NCI-H146 treated with DMSO at 0.1 percent for 48 hours (cell line): ENCODE data around the gene MCM7.

Experiments
- DNase-seq: peaks from one replicate; lab custom pipeline; 2025; ENCODE audit not compliant: unreplicated experiment; lab: John Stamatoyannopoulos, UW

The MCM7 gene

DNA sequence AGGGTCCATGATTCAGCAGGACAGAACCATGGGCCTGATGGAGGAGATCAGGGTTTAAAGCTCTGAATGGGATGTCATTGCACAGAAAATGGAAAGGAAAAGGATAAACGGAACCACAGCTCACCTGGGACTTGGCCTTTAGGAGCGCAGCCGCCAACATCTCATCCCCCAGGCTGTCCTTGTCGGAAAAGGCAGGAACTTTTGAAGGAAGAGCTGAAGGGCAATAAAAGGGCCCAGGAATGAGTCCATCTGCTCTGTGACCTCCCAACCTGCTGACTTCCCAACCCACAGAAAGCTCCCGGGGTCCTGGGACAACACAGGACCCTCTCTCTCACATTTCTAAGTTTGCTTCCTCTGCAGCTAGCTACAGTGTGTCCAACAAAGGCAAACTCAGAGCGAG is 25.8 kb downstream of the MCM7 start:
- no peak for DNase-seq

DNA sequence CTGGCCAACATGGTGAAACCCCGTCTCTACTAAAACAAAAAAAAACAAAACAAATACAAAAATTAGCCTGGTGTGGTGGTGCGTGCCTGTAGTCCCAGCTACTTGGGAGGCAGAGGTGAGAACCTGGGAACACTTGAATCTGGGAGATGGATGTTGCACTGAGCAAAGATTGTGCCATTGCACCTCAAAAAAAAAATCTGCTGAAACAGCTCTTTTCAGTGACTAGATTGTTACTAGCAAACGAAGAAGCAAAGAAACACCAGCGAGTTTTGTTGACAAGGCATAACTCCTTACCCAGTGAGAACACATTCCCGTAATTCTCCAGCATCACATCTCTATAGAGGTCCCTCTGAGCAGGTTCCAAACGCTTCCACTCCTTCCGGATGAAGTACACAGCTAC is 26.4 kb downstream of the MCM7 start:
- DNase-seq, result no peak

DNA sequence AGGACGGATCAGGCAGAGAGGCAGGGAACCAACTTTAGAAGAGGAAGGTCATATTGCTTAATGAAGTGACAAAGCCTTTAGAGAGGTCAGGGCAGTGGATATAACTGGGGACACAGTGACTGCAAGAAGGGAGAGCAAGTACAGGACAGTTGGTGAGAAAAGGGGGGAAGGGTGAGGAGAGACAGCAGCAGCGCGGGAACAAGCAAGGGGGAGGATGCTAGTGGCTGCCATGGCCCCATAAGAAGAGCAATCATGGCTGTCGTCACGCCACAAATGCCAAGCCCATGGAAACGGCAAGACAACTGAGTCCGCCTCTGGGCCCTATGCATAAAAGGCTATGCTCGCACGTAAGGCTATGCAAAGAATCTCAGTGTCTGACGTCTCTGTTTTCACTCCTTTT is 28.7 kb downstream of the MCM7 start:
- DNase-seq, result no peak

DNA sequence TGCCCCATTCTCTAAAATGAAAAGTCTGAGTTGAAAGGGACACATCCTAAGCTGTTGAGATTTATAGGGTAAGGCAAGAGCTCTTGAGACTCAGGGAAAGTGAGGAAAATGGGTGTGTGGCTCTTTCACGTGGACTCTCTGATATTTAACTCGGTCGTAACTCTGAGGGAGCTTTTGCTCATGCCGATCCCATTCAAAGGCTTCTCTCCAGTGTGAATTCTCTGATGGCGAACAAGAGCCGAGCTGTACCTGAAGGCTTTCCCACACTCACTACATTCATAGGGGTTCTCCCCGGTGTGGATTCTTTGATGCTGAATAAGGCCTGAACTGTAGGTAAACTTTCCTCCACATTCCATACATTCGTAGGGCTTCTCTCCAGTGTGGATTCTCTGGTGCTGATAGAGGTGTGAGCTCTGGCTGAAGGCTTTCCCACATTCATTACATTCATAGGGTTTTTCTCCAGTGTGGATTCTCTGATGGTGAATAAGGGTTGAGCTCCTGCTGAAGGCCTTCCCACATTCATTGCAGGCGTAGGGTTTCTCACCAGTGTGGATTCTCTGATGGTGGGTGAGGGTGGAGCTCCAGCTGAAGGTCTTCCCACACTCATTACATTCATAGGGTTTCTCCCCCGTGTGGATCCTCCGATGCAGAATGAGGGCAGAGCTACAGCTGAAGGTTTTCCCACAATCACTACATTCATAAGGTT is 30.0 kb downstream of the MCM7 start:
- DNase-seq, result no peak

DNA sequence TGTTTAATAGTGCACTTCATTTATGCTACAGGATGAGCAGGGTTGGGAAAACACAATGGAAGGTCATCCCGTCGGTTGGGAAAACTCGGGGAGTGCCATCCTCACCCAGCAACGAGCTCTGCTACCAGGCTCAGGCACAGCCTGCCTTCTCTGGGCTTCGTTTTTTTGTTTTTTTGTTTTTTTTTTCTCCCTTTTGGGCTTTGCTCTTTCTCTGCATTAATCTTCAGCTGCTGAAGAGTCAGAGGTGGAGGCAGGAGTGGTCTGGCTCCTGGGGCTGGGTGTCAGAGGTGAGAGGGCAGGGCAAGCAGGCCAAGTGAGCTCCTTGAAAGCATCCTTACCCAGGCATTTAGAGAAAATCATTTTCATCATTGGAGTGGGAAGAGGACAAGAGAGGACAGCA is 31.2 kb downstream of the MCM7 start:
- no peak for DNase-seq

DNA sequence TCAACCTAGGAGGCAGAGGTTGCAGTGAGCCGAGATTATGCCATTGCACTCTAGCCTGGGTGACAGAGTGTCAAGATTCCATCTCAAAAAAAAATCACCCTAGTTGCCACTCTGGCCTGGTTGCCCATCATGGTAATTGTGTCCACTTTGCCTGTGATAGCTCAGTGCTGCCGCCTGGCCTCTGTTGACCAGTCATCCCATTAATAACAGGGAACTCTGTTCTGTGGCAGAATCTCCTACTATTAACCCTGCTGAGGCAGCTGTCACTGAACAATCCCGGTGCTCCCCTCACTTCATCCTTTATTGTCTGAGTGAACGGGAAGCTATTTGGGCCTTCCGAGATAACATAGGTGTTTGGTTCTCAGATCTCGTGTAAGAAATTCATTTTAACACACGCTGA is 34.2 kb downstream of the MCM7 start:
- peak; percentile 6 for DNase-seq

DNA sequence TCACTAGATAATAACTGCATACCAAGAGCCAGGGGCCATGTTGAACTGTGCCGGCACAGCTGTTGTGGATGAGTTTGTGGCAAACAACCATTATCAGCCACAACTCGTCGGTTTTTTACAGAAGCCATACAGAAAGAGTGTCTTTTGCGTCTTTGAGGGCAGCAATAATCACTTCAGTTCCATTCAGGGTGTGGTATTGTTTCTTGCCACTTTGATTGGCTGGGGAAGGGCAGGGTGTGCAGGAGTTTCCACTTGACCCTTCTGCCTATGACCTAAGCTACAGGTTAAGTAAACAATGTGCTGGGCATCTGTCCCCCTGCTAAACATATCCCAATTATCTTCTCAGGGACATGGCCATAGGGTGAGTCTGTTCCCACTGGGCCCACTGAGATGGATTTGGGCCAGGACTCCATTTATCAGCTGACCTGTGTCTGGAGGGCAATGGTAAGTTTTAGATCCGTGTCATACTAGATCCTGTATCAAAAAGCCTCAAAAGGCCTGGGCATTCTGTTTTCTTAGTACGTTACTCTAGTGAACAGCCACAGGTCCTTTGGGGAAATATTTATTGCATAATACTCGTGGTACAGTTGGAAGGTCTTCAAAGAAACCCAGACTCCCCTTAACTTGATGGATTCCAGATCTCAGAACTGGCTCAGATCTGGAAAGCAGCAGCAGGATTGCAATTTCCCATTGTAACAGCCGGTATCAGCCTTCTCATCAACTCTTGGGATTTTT is 35.6 kb downstream of the MCM7 start:
- DNase-seq, result no peak

DNA sequence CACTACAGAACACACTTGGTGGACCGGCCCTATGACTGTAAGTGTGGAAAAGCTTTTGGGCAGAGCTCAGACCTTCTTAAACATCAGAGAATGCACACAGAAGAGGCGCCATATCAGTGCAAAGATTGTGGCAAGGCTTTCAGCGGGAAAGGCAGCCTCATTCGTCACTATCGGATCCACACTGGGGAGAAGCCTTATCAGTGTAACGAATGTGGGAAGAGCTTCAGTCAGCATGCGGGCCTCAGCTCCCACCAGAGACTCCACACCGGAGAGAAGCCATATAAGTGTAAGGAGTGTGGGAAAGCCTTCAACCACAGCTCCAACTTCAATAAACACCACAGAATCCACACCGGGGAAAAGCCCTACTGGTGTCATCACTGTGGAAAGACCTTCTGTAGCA is 37.0 kb downstream of the MCM7 start:
- DNase-seq, result no peak

DNA sequence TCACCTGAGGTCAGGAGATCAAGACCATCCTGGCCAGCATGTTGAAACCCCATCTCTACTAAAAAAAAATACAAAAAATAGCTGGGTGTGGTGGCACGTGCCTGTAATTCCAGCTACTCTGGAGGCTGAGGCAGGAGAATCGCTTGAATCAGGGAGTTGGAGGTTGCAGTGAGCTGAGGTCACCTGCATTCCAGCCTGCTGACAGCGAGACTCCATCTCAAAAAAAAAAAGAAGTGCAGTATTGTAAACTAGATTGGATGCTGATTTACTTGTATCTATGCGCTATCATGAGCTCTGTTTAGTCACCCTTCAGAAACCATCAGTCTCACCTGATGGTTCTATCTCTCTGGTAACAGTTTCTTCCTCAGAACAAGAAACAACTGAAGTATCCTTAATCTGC is 37.8 kb downstream of the MCM7 start:
- no peak for DNase-seq

DNA sequence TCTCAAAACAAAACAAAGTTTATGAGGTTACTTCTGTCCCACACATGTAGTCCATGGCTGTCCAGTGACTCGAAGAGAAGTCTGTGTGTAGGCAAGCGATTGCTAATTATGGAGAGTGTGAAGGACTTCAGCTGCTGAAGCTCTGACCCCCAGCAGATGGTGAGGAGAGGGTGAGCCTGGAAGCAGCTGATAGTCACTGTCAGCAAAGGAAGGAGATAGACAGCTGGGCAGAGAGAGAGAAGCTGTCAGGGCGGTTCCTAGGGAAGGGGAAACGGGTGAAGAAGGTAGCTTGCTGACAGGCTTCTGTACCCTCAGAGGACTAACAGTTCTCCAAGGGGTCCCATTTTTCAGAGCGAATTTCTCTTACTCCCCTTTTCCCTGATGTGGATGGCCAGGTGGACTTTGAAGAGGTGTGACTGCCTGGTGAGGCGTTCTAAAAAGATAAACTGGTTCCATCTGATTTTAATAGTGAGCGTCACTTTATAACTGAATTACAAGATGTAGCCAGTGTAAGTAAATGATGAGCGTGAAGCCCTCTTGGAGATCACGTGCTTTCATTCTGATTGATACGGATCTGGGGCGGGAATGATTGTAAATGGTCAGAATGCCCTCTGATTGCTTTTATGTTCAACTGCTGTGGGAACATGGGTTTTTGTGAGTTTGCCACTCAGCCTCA is 39.5 kb downstream of the MCM7 start:
- no peak for DNase-seq

DNA sequence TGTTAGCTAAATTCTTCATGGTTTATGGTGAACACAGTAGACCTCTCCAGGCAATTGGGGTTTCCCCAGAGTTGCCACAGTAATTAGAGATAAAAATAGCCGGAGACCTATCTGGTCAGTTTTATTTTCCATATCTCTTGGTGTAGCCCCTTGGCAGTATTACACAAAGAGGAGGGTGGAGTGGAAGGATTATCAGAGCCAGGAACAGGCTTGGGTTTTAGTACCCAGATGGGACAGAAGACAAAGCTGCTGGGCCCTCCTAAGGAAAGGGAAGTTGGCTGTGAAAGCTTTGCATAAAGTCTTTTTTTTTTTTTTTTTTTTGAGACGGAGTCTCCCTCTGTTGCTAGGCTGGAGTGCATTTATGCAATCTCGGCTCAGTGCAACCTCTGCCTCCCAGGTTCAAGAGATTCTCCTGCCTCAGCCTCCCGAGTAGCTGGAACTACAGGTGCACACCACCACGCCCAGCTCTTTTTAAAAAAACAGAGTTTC is 41.9 kb downstream of the MCM7 start:
- no peak for DNase-seq

DNA sequence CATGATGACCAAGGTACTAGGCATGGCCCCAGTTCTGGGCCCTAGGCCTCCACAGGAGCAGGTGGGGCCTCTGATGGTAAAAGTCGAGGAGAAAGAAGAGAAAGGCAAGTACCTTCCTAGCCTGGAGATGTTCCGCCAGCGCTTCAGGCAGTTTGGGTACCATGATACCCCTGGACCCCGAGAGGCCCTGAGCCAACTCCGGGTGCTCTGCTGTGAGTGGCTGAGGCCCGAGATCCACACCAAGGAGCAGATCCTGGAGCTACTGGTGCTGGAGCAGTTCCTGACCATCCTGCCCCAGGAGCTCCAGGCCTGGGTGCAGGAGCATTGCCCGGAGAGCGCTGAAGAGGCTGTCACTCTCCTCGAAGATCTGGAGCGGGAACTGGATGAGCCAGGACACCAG is 44.2 kb downstream of the MCM7 start:
- DNase-seq, result no peak

DNA sequence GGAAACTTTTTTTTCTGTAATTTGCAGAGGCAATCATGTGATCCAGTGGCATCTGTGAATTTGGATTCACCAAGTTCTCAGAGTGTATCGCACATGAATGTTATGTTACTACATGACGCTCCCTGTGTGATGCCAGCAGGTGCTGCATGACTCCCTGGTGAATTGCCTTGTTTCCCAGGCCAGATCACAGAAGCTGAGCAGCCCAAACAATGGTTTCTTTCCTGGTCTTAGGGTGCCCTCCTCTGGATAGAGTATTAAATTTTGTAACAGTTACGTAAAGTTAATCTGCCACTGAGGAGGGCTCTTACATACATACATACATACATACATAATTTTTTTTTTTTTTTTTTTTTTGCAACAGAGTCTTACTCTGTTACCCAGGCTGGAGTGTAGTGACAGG is 48.0 kb downstream of the MCM7 start:
- DNase-seq, result peak; percentile 34

DNA sequence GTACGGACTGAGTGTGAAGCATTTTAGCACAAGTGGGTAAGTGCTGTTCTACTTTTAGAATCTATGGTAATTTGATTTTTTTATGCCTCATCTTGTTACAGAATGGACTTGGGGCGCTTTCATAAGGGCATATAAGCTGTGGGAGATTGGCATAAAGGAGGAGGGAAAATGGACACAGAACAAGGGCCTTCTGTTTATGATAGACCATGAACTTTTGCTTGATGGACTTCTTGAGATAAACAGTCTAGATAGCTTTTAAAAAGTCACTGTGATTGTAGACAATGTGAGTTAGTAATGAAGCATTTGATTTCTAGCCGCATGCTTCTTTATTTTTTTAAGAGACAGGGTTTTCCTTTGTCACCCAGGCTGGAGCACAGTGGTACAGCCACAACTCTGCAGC is 49.6 kb downstream of the MCM7 start:
- no peak for DNase-seq

DNA sequence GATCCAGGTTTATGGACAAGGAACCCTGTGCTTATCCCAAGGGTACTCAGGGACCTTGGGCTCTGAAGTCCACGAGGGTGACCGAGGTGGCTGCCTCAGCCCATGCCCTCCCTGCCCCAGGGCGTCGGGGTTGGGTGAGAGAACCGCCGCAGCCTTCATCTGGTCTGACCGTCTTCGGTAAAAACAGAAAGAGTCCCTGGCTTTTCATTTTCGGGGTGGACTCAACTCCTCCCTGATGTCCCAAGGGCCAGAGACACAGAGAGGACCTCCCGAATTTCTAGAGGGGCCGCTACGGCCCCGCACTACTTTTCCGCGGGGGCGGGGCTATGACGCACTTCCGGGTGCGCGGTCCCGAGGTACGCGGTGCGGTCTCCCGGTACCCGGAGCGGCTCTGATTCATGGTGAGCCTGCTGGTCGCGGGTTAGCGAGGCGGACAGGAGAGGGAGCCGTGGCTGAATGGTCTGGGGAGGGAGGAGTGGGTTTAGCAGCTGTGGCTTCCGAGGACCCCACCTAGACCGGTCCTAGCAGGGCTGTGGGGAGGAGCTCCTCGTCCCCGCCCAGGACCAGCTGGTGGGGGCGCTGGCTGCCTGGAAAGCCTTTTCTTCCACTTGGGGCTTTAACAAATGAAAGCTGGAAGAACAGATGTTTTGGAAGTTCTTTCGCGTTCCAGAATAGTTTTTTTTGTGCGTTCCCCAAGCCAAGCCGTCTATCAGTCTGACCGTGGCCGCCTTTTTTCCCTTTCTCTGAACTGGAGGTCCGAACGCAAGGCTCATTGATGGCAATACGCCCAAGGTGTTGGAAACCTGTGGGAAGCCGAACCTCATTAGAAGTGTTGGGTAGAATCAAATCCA is 51.5 kb downstream of the MCM7 start, which contains the start of gene ZSCAN21:
Gene ZSCAN21, plus strand, starts transcription at position 334 of the 851 bp plus-strand sequence. CDS start 7,233 bp downstream, outside the sequence.
- peak; percentile 63 for DNase-seq

DNA sequence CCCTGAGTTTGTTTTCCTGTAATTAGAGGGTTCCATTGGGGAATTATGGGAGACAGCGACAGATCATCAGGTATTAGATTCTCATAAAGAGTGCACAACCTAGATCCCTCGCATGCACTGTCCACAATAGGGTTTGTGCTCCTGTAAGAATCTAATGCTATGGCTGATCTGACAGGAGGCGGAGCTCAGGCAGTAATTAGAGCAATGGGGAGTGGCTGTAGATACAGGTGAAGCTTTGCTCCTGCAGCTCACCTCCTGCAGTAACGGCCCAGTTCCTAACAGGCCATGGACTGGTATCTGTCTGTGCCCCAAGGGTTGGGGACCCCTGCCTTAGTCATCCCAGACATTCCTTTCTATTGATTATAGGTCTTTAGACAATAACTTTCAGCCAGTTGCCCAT is 52.5 kb downstream of the MCM7 start:
- peak; percentile 3 for DNase-seq

DNA sequence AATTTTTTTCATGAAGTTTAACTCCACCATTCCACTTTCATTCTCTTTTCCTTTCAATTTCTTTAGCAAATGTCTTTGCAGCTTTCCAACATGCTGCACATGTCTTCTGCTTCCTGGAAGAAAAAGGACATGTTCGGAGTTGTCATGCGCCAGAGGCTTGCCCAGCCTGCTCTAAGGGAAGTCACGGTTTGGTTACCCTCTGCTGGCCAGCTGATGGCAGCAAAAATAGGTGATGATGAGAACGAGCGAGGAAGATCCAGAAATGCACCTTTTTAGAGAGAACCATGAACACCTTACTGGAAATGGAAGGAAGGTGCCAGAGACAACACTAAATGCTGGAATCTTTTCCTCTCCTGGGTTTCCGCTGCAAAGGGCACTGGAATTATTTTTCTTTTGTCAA is 56.5 kb downstream of the MCM7 start:
- DNase-seq, result no peak
